Liver (tissue), 3 donors: ENCODE measurements around the gene EIPR1.

Source experiments
- HNF4G ChIP-seq: IDR thresholded peaks from 2 replicates; pipeline ENCODE4 v1.6.1; 2016; ENCODE audit warnings: antibody characterized with exemption
- TAF1 ChIP-seq: conservative IDR thresholded peaks from 2 replicates; pipeline ENCODE4 v1.6.1; 2016; ENCODE audit warnings: antibody characterized with exemption, mild to moderate bottlenecking
- TF ChIP-seq, protein P1 (sequence below): fragments of 150-350 bp; IDR thresholded peaks from 2 replicates; pipeline ENCODE4 v1.5.1; 2017; ENCODE audit warnings: improper control_type of control experiment, low read depth, low read length; ENCODE audit not compliant: missing input control
- TF ChIP-seq, protein P2 (sequence below): IDR thresholded peaks from 2 replicates; pipeline ENCODE4 v1.6.1; 2016; ENCODE audit warnings: antibody characterized with exemption
- donor health status: healthy.
- donor health status: healthy.

DNA sequence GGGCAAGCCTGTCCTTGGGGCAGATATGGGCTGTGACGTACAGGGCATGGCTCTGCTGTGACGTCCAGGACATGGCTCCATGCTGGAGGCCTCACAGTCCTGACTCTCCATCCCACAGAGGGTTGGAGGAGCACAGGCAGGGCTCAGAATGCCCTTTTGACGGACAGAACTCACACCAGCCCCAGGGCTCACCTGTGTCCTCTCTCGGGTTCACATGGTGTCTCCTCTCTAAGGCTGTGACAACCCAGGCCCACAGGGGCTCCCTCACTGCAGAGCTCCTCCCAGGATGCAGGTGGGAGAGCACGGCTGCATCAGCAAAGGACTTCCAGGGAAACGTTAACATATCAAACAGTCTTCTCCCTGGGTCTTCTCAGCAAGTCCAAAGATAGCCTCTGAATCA lies 133.8 kb downstream of the EIPR1 start:
- TF ChIP-seq, protein P1, sequence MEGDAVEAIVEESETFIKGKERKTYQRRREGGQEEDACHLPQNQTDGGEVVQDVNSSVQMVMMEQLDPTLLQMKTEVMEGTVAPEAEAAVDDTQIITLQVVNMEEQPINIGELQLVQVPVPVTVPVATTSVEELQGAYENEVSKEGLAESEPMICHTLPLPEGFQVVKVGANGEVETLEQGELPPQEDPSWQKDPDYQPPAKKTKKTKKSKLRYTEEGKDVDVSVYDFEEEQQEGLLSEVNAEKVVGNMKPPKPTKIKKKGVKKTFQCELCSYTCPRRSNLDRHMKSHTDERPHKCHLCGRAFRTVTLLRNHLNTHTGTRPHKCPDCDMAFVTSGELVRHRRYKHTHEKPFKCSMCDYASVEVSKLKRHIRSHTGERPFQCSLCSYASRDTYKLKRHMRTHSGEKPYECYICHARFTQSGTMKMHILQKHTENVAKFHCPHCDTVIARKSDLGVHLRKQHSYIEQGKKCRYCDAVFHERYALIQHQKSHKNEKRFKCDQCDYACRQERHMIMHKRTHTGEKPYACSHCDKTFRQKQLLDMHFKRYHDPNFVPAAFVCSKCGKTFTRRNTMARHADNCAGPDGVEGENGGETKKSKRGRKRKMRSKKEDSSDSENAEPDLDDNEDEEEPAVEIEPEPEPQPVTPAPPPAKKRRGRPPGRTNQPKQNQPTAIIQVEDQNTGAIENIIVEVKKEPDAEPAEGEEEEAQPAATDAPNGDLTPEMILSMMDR = no peak
- TF ChIP-seq HNF4G (no peak), TAF1 (no peak)
- TF ChIP-seq, protein P2, sequence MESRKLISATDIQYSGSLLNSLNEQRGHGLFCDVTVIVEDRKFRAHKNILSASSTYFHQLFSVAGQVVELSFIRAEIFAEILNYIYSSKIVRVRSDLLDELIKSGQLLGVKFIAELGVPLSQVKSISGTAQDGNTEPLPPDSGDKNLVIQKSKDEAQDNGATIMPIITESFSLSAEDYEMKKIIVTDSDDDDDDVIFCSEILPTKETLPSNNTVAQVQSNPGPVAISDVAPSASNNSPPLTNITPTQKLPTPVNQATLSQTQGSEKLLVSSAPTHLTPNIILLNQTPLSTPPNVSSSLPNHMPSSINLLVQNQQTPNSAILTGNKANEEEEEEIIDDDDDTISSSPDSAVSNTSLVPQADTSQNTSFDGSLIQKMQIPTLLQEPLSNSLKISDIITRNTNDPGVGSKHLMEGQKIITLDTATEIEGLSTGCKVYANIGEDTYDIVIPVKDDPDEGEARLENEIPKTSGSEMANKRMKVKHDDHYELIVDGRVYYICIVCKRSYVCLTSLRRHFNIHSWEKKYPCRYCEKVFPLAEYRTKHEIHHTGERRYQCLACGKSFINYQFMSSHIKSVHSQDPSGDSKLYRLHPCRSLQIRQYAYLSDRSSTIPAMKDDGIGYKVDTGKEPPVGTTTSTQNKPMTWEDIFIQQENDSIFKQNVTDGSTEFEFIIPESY = no peak
